Loucy (cell line): Measurements from ENCODE around the gene NOS1.

ENCODE experiments used
- H2AFZ ChIP-seq: fragments of 200-600 bp; sonication (generic); 2 replicates; pipeline ENCODE4 v1.6.0; 2016; ENCODE audit warnings: antibody characterized with exemption, mild to moderate bottlenecking, low read length, moderate library complexity
- H3F3A ChIP-seq: fragments of 200-600 bp; 2 replicates; pipeline ENCODE4 v1.6.0; 2016; ENCODE audit warnings: antibody characterized with exemption, low read depth, mild to moderate bottlenecking
- H3K27me3 ChIP-seq: fragments of 200-600 bp; sonication (generic); 2 replicates; pipeline ENCODE4 v1.6.1; 2014; ENCODE audit warnings: low read length, mild to moderate bottlenecking; ENCODE audit not compliant: insufficient read depth, poor library complexity, severe bottlenecking
- H3K36me3 ChIP-seq: fragments of 200-600 bp; sonication (generic); 2 replicates; pipeline ENCODE4 v1.6.1; 2016; ENCODE audit warnings: low read length; ENCODE audit not compliant: insufficient read depth
- H3K4me1 ChIP-seq: fragments of 200-600 bp; sonication (generic); 2 replicates; pipeline ENCODE4 v1.5.1; 2014; ENCODE audit warnings: low read length, mild to moderate bottlenecking; ENCODE audit not compliant: insufficient read depth, poor library complexity, severe bottlenecking
- H3K4me2 ChIP-seq: fragments of 200-600 bp; sonication (generic); 2 replicates; pipeline ENCODE4 v1.6.0; 2014; ENCODE audit warnings: antibody characterized with exemption, low read length, low read depth, mild to moderate bottlenecking; ENCODE audit not compliant: poor library complexity, severe bottlenecking
- H3K4me3 ChIP-seq: fragments of 200-600 bp; sonication (generic); 2 replicates; pipeline ENCODE4 v1.5.1; 2014; ENCODE audit warnings: low read length, mild to moderate bottlenecking, mixed read lengths; ENCODE audit not compliant: poor library complexity, severe bottlenecking
- H3K79me2 ChIP-seq: fragments of 200-600 bp; sonication (generic); 2 replicates; pipeline ENCODE4 v1.6.1; 2014; ENCODE audit warnings: low read length; ENCODE audit not compliant: insufficient read depth
- H3K9ac ChIP-seq: fragments of 200-600 bp; sonication (generic); 2 replicates; pipeline ENCODE4 v1.6.0; 2014; ENCODE audit warnings: mild to moderate bottlenecking, low read depth, low read length, moderate library complexity; ENCODE audit not compliant: poor library complexity, severe bottlenecking
- H3K9me2 ChIP-seq: fragments of 200-600 bp; sonication (generic); replicated peaks from 2 replicates; pipeline ENCODE4 v1.6.1; 2016; ENCODE audit warnings: low read depth, low read length, mixed read lengths
- H3K9me3 ChIP-seq: fragments of 200-600 bp; sonication (generic); 2 replicates; pipeline ENCODE4 v1.6.1; 2014; ENCODE audit warnings: mild to moderate bottlenecking, antibody characterized with exemption, low read length, low read depth; ENCODE audit not compliant: insufficient read depth
- H4K20me1 ChIP-seq: fragments of 200-600 bp; sonication (generic); 2 replicates; pipeline ENCODE4 v1.6.0; 2014; ENCODE audit warnings: antibody characterized with exemption, low read length, mild to moderate bottlenecking; ENCODE audit not compliant: insufficient read depth, poor library complexity, severe bottlenecking
- EZH2phosphoT487 ChIP-seq: fragments of 200-600 bp; IDR thresholded peaks from 2 replicates; pipeline ENCODE4 v1.6.1; 2018; ENCODE audit warnings: antibody characterized with exemption, mild to moderate bottlenecking, moderate library complexity, borderline replicate concordance
- TF ChIP-seq, protein P1 (sequence below): fragments of 200-600 bp; sonication (generic); conservative IDR thresholded peaks from 2 replicates; pipeline ENCODE4 v1.5.1; 2014; ENCODE audit warnings: mild to moderate bottlenecking, antibody characterized with exemption, low read length

NOS1 gene

DNA sequence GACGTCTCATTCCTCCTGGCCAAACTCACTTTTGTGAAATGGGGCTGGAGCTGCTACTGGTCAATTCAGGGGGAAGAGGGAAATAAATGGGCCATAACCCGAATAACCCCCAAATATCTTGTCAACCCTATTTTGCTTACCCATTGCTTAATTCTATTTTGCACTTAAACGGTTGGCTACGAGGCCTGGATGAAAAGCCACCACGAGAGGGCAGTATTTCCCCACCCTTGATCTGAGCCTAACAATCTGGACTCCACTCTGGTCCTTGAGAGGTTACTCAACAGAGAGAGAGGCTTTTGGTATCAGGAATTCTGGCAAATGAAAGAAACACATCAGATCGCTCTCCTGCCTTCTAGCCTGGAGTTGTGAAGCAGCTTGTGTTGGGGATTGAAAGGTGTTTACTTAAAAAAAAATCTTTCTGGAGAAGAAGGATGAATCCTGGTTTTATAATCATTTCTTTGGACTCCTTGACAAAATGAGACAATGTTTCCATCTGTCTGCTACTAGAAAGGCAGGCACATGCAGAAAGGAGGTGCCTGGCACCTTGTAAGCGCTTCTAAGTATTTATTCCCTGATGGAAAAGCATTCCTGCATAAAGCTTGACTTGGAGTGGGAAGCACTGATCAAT lies 148.7 kb downstream of the NOS1 start:
- Histone ChIP-seq H4K20me1 (no peaks in the 10 kb centered on the region), H3K9me3 (no peaks in the 10 kb centered on the region), H3K79me2 (no peaks in the 10 kb centered on the region), H3K27me3 (no peaks in the 10 kb centered on the region), H3K36me3 (no peaks in the 10 kb centered on the region), H3K9ac (no peak overlapping the region), H3F3A (no peaks in the 10 kb centered on the region), H2AFZ (no peak overlapping the region), H3K4me1 (no peaks in the 10 kb centered on the region), H3K9me2 (no peaks in the 10 kb centered on the region), H3K4me3 (no peak overlapping the region), H3K4me2 (no peak overlapping the region)
- TF ChIP-seq, protein P1, sequence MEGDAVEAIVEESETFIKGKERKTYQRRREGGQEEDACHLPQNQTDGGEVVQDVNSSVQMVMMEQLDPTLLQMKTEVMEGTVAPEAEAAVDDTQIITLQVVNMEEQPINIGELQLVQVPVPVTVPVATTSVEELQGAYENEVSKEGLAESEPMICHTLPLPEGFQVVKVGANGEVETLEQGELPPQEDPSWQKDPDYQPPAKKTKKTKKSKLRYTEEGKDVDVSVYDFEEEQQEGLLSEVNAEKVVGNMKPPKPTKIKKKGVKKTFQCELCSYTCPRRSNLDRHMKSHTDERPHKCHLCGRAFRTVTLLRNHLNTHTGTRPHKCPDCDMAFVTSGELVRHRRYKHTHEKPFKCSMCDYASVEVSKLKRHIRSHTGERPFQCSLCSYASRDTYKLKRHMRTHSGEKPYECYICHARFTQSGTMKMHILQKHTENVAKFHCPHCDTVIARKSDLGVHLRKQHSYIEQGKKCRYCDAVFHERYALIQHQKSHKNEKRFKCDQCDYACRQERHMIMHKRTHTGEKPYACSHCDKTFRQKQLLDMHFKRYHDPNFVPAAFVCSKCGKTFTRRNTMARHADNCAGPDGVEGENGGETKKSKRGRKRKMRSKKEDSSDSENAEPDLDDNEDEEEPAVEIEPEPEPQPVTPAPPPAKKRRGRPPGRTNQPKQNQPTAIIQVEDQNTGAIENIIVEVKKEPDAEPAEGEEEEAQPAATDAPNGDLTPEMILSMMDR, result peak; percentile 96
- TF ChIP-seq EZH2phosphoT487, result no peak

DNA sequence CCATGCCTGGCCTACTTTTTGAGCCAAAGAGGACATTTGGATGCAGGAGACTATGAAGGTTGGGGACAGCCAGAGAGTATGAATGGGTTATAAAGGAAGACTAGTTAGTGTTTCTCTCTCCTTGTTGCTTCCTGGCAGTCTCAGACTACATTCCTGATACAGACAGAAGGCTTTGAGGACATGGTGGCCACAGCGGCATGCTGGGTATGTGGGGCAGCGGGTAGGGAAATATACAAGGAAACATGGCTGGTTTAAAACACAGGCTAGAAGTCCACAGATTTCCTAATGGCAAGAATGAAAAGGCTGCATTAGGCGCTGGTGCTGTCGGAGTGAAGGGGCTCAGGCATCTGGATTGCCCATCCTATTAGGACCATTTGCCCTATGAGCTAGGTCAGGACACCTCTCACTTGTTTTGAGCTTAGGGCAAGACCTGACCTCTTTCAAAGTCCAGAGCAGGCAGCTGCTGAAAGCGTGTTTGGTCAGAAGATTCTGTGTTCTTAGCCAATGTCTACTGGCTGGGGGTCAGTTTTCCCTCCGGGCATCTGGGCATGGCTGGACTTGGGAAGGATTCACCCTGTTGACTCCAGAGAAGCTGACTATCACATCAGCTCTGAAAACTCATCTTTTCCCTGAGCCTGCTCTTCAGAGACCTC lies 151.0 kb downstream of the NOS1 start:
- Histone ChIP-seq H3F3A (no peaks in the 10 kb centered on the region), H3K79me2 (no peaks in the 10 kb centered on the region), H3K36me3 (no peaks in the 10 kb centered on the region), H3K4me1 (no peaks in the 10 kb centered on the region), H3K9ac (no peak overlapping the region), H3K4me3 (no peak overlapping the region), H3K9me2 (no peaks in the 10 kb centered on the region), H3K27me3 (no peaks in the 10 kb centered on the region), H4K20me1 (no peaks in the 10 kb centered on the region), H2AFZ (no peak overlapping the region), H3K9me3 (no peaks in the 10 kb centered on the region), H3K4me2 (no peak overlapping the region)
- TF ChIP-seq EZH2phosphoT487, result no peak
- TF ChIP-seq, protein P1, result no peak

DNA sequence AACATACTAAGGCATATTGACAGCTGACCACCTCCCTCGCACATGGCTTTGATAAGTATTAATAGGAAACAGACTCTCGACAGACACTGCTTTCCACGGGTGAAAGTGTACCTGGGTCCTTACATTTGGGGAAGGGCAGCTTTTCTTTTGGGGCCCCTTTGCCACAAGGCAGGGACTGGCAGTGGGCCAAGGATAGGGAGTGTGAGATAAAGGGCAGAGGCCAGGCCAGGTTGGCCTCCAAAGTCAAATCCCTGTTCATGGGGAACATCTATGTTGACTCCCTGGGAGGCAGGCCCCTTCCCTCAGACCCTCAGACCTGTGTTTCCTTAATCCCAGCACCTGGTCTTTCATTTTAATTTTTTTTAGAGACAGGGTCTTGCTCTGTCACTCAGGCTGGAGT lies 151.8 kb downstream of the NOS1 start:
- H3K9me2 ChIP-seq, result no peaks in the 10 kb centered on the region

More for the DNA sequence above, 151.8 kb downstream of the NOS1 start:
- no peaks in the 10 kb centered on the region for H4K20me1 ChIP-seq
- H3K4me2 ChIP-seq, result no peak overlapping the region
- no peaks in the 10 kb centered on the region for H3K4me1 ChIP-seq
- no peak overlapping the region for H3K9ac ChIP-seq
- H3K9me3 ChIP-seq, result no peaks in the 10 kb centered on the region
- H3F3A ChIP-seq, result no peaks in the 10 kb centered on the region
- no peaks in the 10 kb centered on the region for H3K79me2 ChIP-seq
- TF ChIP-seq EZH2phosphoT487, result no peak
- TF ChIP-seq, protein P1, result no peak
- no peaks in the 10 kb centered on the region for H3K36me3 ChIP-seq
- H3K4me3 ChIP-seq, result no peak overlapping the region
- no peaks in the 10 kb centered on the region for H3K27me3 ChIP-seq
- no peak overlapping the region for H2AFZ ChIP-seq
